Activated CD4-positive, alpha-beta T cell treated with anti-CD3 and anti-CD28 coated beads for 36 hours (primary cell): ENCODE data around the gene SIRPB2. TPM values are rescaled to one million over a fixed set of nuclear protein-coding genes. Genes with fewer than 3 reads are reported as not detected.

Source experiments
- ATAC-seq: fragments of 200-7000 bp; cut with Tn5 transposase; one replicate; pipeline ENCODE4 v1.10.0; 2021; ENCODE audit warnings: mild to moderate bottlenecking, moderate library complexity
- CTCF ChIA-PET: fragments of 350-600 bp; sonication (Branson Sonifier 250); formaldehyde crosslinking; loops from one replicate; lab custom pipeline; 2021; ENCODE audit warnings: antibody characterized with exemption; lab: Charles Lee
- POLR2A ChIA-PET: fragments of 350-600 bp; sonication (Branson Sonifier 250); formaldehyde crosslinking; loops from one replicate; lab custom pipeline; 2021; ENCODE audit warnings: antibody characterized with exemption, inconsistent platforms; lab: Charles Lee
- DNase-seq: peaks from one replicate; pipeline ENCODE4 v3.0.0-alpha.2; 2020
- H3K27ac Mint-ChIP-seq: one replicate; pipeline ENCODE4 v1.8.0; 2021; ENCODE audit warnings: mixed read lengths
- H3K27me3 Mint-ChIP-seq: one replicate; pipeline ENCODE4 v1.8.0; 2021; ENCODE audit warnings: mixed read lengths
- H3K36me3 Mint-ChIP-seq: one replicate; pipeline ENCODE4 v1.8.0; 2021; ENCODE audit warnings: low read depth, mixed read lengths
- H3K4me1 Mint-ChIP-seq: one replicate; pipeline ENCODE4 v1.8.0; 2021; ENCODE audit warnings: mixed read lengths
- H3K4me3 Mint-ChIP-seq: one replicate; pipeline ENCODE4 v1.8.0; 2021; ENCODE audit warnings: mild to moderate bottlenecking, moderate library complexity, mixed read lengths
- H3K9me3 Mint-ChIP-seq: one replicate; pipeline ENCODE4 v1.8.0; 2021; ENCODE audit warnings: low read depth, mixed read lengths
- intact Hi-C, 2 experiments: fragments of 100-400 bp; cut with DNase I in 1 of 2; cut with micrococcal nuclease in 1 of 2; formaldehyde crosslinking; loops; one replicate each; pipeline versions ENCODE4 v1.14.2 to v1.15.1; 2022 to 2024; cut with DNase I, micrococcal nuclease
- total RNA-seq, 2 experiments: library from RNA; stranded (reverse); gene quantifications; one replicate each; pipeline ENCODE4 v1.2.3, GENCODE V29; 2021

The SIRPB2 gene
- total RNA-seq, 2 experiments from 2014 or later, result not detected

DNA sequence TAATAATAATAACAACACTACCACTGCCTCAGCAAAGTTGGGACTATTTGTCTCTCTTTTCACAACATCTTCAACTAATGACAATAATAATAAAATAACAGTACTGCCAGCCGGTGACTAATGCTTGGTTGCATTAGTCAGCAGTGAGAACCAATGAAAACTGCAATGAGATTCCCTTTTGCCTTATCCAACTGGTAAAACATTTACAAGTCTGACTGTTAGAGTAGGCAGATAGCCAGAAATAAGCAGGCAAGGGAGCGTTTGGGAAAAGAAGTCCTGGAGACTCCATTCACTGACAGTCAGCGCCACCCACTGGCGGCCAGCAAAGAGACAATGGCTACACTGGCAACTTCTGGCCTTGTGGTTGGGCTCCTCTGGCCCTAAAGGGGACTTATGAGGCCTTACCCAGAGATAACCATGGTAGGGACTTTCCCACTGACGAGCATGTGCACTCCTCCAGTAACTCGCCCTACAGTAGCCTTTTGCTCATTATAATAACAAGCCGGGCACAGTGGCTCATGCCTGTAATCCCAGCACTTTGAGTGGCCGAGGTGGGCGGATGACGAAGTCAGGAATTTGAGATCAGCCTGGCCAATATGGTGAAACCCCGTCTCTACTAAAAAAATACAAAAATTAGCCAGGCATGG, 21.2 kb downstream of the SIRPB2 start:
- intact Hi-C loops, result loop anchor here (10.0 kb wide), 2 partner anchors 355 to 1935 kb away; partner anchors contain the start of genes DNAAF9 (in 1 of the 2) and PSMF1 (in 1 of the 2)
- no peaks in the 10 kb centered on the region for H3K9me3 Mint-ChIP-seq
- ATAC-seq (no peak), DNase-seq (peak; percentile 53)
- peaks cover 21% of the 10 kb centered on the region for H3K4me1 Mint-ChIP-seq
- POLR2A ChIA-PET, result no interaction called here
- peaks cover 3% of the 10 kb centered on the region for H3K36me3 Mint-ChIP-seq
- peaks cover 6% of the 10 kb centered on the region for H3K27me3 Mint-ChIP-seq
- CTCF ChIA-PET, result interaction anchor here (1.4 to 5.0 kb wide), 2 partner anchors 34 to 307 kb away, joined by 5 to 18 read pairs; no protein-coding TSS in a partner anchor
- H3K4me3 Mint-ChIP-seq, result no peak overlapping the region
- no peak overlapping the region for H3K27ac Mint-ChIP-seq

DNA sequence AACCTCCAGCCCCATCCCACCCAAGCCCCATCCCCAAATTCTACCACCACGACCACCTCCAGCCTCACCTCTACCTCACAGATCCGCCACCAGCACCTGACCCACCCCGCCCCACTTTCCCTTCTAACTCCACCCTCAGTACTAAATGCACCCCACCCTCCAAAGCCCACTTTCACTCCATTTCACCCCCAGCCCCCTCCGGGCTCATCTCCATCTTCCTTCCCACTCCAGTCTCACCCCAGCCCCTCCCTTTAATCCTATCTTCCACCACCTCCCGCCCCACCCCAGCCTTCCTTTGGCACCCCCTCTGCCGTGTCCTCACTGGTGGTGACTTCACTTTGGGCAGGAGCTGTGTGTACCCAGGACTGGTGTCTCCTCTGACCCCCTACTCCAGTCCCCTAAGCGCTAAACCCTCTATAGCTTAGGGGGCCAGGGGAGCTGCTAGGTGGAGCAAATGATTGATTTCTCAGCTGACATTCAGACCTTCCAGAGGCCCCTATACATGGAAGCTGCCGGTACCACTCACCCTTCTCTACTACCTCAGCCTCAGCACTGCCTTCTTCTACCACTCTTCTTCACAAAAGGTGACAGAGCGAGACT, 21.8 kb downstream of the SIRPB2 start:
- DNase-seq (no peak), ATAC-seq (no peak)
- Mint-ChIP-seq H3K27me3 (peaks cover 6% of the 10 kb centered on the region), H3K9me3 (no peaks in the 10 kb centered on the region), H3K4me1 (peaks cover 27% of the 10 kb centered on the region), H3K36me3 (peaks cover 4% of the 10 kb centered on the region), H3K4me3 (no peak overlapping the region), H3K27ac (no peak overlapping the region)
- ChIA-PET POLR2A (no interaction called here), CTCF (interaction anchor here (1.1 to 5.0 kb wide), 4 partner anchors 33 to 308 kb away, joined by 3 to 18 read pairs (median 8); no protein-coding TSS in a partner anchor)
- intact Hi-C loops, result loop anchor here (10.0 kb wide), 2 partner anchors 355 to 1935 kb away; partner anchors contain the start of genes DNAAF9 (in 1 of the 2) and PSMF1 (in 1 of the 2)

DNA sequence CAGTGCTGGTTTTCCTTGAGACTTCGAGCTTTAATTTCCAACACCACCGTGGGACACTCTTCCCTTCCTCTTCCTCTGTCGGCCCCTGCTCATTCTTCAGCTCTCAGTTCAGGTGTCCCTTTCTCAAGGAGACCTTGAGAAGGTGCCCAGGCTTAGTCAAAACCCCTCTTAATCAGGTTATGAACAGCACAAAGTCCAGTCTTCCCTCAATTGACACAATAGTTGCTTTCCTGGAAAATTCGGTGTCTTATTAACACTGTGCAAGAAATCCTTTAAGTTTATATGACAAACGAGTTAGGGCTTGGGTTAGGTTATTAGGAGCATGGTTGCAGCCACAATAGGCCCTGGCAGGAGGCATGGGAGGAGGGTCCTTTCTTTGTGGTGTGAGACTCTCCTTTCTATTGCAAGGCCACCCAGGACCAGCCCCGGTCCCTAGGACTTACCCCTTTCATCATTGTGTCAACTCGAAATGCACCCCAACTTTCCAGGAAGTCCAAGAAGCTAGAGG, 23.0 kb downstream of the SIRPB2 start:
- POLR2A ChIA-PET, result no interaction called here
- CTCF ChIA-PET, result interaction anchor here (0.7 to 5.0 kb wide), 12 partner anchors 9 to 382 kb away, joined by 3 to 28 read pairs (median 4); no protein-coding TSS in a partner anchor
- ATAC-seq (no peak), DNase-seq (no peak)
- H3K4me3 Mint-ChIP-seq, result no peak overlapping the region
- peaks cover 9% of the 10 kb centered on the region for H3K36me3 Mint-ChIP-seq
- H3K27me3 Mint-ChIP-seq, result peaks cover 6% of the 10 kb centered on the region
- H3K9me3 Mint-ChIP-seq, result no peaks in the 10 kb centered on the region
- no peak overlapping the region for H3K27ac Mint-ChIP-seq
- intact Hi-C loops, result loop anchor here (10.0 kb wide), 2 partner anchors 353 to 1937 kb away; partner anchors contain the start of genes DNAAF9 (in 1 of the 2) and PSMF1 (in 1 of the 2)
- H3K4me1 Mint-ChIP-seq, result peaks cover 40% of the 10 kb centered on the region

DNA sequence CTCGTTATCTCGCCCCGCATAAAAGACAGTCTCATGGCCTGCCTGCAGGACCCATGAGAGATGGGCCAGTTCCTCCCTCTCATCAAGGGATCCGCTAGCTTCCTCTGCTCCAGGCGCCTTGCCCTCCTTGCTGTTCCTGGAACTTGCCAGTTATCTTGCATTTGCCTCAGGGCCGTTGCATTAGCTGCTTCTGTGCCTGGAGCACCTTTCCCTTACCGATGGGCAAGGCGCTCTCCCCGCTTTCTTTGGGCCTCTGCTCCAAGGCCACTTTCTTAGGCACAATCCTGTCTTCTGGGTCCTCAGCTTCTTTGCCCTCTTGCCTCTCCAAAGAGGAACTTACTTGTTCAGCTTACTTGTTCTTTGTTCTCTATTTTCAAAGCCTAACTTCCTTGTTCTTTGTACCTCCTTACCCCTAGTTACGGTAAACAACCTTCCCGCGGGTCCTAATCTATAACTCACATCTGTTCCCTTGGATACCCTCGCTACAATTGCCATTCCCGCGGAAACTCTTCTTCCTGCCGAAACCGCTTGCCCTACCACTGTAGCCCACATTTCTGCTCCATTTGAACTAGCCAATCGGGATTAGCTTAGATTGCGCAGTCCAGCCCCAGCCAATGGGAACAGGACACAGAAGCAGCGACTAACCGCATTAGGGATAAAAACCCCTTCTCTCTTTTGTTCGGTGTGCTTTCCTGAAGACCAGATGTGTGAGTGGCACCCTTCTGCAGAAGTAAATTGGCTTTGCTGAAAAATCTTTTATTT, 23.7 kb downstream of the SIRPB2 start:
- DNase-seq (peak; percentile 34), ATAC-seq (no peak)
- Mint-ChIP-seq H3K27me3 (peaks cover 6% of the 10 kb centered on the region), H3K4me3 (peak overlapping the region; percentile 85), H3K4me1 (peaks cover 42% of the 10 kb centered on the region), H3K36me3 (peaks cover 14% of the 10 kb centered on the region), H3K9me3 (no peaks in the 10 kb centered on the region), H3K27ac (no peak overlapping the region)
- intact Hi-C loops, result loop anchor here (2.0 to 10.0 kb wide), 3 partner anchors 201 to 1937 kb away; partner anchors contain the start of genes DNAAF9 (in 1 of the 2), PSMF1 (in 1 of the 2) and SNPH (in 1 of the 2)
- CTCF ChIA-PET, result interaction anchor here (0.6 to 5.0 kb wide), 17 partner anchors 9 to 383 kb away, joined by 3 to 28 read pairs (median 4); partner anchors contain the start of gene FKBP1A
- POLR2A ChIA-PET, result interaction anchor here (0.5 to 1.6 kb wide), 2 partner anchors 150 to 310 kb away, joined by 3 to 5 read pairs; no protein-coding TSS in a partner anchor

DNA sequence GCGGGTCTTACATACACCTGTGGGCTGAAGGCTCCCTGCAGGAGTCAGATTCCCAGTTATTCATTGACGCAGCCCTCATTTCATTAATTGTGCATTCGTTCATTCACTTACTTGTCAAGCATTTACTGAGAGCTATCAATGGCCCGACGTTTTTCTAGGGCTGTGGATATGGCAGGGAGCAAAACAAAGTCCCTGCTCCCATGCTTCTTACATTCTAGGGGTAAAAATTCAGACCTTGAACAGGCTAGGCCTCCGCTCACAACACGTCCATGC, 24.2 kb downstream of the SIRPB2 start:
- H3K27me3 Mint-ChIP-seq, result peaks cover 6% of the 10 kb centered on the region
- peaks cover 42% of the 10 kb centered on the region for H3K4me1 Mint-ChIP-seq
- DNase-seq (no peak), ATAC-seq (no peak)
- peaks cover 14% of the 10 kb centered on the region for H3K36me3 Mint-ChIP-seq
- no peak overlapping the region for H3K27ac Mint-ChIP-seq
- peak overlapping the region; percentile 85 for H3K4me3 Mint-ChIP-seq
- ChIA-PET CTCF (interaction anchor here (0.6 to 5.0 kb wide), 13 partner anchors 8 to 310 kb away, joined by 3 to 28 read pairs (median 4); partner anchors contain the start of gene FKBP1A), POLR2A (interaction anchor here (0.5 to 1.6 kb wide), 3 partner anchors 141 to 310 kb away, joined by 3 to 5 read pairs (median 3); no protein-coding TSS in a partner anchor)
- intact Hi-C loops, result loop anchor here (2.0 to 10.0 kb wide), 3 partner anchors 200 to 1938 kb away; partner anchors contain the start of genes DNAAF9 (in 1 of the 2), PSMF1 (in 1 of the 2) and SNPH (in 1 of the 2)
- H3K9me3 Mint-ChIP-seq, result no peaks in the 10 kb centered on the region

DNA sequence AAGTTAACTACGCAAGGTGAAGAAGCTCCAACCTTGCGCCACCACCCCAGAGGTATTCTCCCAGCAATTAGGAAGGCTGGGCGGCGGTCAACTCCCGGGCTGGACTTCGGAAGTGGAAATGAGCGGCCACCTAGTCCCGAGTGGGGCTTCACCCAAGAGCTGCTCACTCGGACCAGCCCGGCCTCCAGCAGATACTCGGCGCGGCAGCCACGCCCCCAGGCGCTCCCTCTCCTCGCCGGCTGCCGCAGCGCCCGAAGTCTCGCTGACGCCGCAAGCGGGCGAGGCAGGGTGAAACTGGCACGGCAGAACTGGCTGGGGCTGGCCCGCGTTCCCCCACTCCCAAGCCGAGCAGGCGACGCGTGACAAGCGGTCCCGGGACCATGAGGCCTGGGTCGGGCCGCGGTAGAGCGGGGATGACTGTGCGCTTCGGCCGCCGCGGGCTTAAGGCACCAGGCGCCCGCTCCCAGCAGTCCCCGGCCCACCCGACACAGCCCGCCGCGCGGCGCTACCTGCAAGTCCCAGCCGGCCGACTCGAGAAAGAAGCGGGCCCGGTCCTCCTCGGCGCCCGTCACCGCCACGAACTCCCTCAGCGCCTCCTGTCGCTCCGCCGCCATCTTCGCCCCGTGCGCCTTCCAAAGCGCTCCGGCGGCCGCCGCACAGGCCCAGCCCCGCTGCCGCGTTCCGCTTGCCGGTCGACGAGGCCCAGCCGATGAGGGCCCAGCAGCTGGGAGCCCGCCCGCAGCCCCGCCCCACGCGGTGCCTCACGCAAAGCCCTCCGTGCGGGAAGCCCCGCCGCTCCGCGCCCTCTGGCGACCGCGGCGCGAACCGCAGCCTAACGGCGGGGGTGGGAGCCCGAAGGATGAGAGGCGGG, 24.8 kb downstream of the SIRPB2 start, which contains the start of gene NSFL1C:
Gene NSFL1C (minus strand): TSS at position 639 of the 871 bp plus-strand sequence. CDS start 25 bp downstream, at position 614.
- Mint-ChIP-seq H3K9me3 (no peaks in the 10 kb centered on the region), H3K4me1 (peaks cover 42% of the 10 kb centered on the region), H3K4me3 (peak within 1 kb of the TSS; percentile 85), H3K27me3 (peaks cover 6% of the 10 kb centered on the region), H3K27ac (peak within 1 kb of the TSS; percentile 85), H3K36me3 (peaks cover 14% of the 10 kb centered on the region)
- peak; percentile 96 for ATAC-seq
- POLR2A ChIA-PET, result interaction anchor here (0.5 to 1.6 kb wide), 4 partner anchors 141 to 311 kb away, joined by 3 to 5 read pairs (median 3); no protein-coding TSS in a partner anchor
- intact Hi-C loops, result loop anchor here (1.0 to 10.0 kb wide), 16 partner anchors 29 to 1938 kb away; partner anchors contain the start of genes FKBP1A (in 2 of the 2), PSMF1 (in 2 of the 2), DNAAF9 (in 1 of the 2) and FAM110A (in 1 of the 2)
- DNase-seq, result peak; percentile 99
- CTCF ChIA-PET, result interaction anchor here (0.6 to 5.0 kb wide), 17 partner anchors 11 to 500 kb away, joined by 3 to 28 read pairs (median 3); partner anchors contain the start of gene FKBP1A

DNA sequence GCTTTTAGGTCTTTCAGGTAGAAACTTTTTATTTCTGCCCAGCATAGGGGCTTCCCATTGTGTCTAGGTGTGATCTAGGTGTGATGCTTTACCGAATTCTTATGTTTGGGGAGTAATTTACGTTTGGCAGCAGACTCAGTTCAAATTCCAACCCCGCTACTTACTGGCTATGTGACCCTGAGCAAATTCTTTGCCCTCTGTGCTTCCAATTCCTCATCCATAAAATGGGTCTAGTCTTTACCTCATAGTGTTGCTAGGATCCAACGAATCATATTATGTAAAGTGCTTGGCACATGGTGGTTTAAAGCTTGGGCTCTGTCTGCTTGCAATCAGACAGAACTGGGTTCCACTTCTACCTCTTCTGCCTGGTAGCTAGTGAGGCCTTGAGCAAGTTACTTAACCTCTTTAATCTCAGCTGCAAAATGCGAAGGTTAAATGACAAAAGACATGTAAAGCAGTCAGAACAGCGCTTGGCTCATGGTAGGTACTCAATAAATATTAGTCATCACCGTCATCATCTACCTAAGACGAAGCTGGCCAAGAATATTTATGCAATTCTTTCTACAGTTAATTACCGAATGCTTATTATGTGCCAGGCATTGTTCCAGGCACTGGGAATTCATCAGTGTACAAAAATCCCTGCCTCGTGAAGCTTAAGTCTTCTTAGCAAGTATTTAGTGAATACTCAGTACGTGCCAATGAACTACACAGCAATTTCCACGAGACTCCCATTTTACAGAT, 25.6 kb downstream of the SIRPB2 start:
- Mint-ChIP-seq H3K36me3 (peaks cover 18% of the 10 kb centered on the region), H3K27ac (peak overlapping the region; percentile 85), H3K27me3 (peaks cover 6% of the 10 kb centered on the region), H3K9me3 (no peaks in the 10 kb centered on the region), H3K4me1 (peaks cover 46% of the 10 kb centered on the region), H3K4me3 (peak overlapping the region; percentile 85)
- ChIA-PET CTCF (interaction anchor here (0.6 to 5.0 kb wide), 11 partner anchors 10 to 501 kb away, joined by 3 to 28 read pairs (median 4); no protein-coding TSS in a partner anchor), POLR2A (interaction anchor here (0.9 to 1.1 kb wide), 2 partner anchors 140 to 142 kb away, joined by 3 read pairs; no protein-coding TSS in a partner anchor)
- ATAC-seq (no peak), DNase-seq (no peak)
- intact Hi-C loops, result loop anchor here (1.0 to 10.0 kb wide), 16 partner anchors 28 to 1939 kb away; partner anchors contain the start of genes FKBP1A (in 2 of the 2), PSMF1 (in 2 of the 2), DNAAF9 (in 1 of the 2) and FAM110A (in 1 of the 2)

DNA sequence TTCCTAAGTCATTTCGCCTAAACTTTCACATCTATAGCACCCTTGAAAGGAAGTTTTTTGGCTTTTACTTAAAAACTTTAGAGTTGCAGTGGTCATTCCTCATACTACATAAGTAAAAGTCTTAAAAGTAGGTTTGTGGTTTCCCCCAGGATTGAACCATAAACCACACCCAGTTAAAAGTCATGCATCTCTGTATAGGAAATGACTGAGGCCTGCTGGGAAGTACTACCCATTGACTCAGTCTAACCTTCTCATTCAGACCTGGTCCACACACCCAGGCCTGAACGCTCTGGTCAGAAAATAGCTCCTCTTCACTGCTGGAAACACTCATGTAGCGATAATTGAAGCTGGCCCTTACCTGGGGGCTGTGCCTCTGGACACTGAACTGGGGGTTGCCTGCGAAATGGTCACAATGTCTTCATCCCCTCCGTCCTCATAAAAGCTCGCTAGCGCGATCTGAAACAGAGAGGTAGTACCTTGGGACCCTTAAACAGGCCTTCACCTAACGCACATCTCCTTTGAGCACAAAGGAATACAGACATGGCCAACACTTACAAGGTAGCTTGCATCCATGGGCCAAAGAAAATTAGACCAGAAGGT, 27.1 kb downstream of the SIRPB2 start:
- Mint-ChIP-seq H3K4me1 (peaks cover 46% of the 10 kb centered on the region), H3K36me3 (peaks cover 23% of the 10 kb centered on the region), H3K9me3 (no peaks in the 10 kb centered on the region), H3K4me3 (no peak overlapping the region), H3K27me3 (peaks cover 6% of the 10 kb centered on the region), H3K27ac (peak overlapping the region; percentile 16)
- no peak for ATAC-seq
- ChIA-PET CTCF (interaction anchor here (0.6 kb wide), 1 partner anchor 9 kb away, joined by 3 read pairs; no protein-coding TSS in a partner anchor), POLR2A (no interaction called here)
- intact Hi-C loops, result loop anchor here (10.0 kb wide), 2 partner anchors 349 to 1941 kb away; partner anchors contain the start of genes DNAAF9 (in 1 of the 2) and PSMF1 (in 1 of the 2)
- DNase-seq, result no peak
